GM21723 (cell line): ENCODE measurements around the gene ST3GAL3.
"Not testable (repeated sequence)": the region's sequence is repeated elsewhere in the genome, so short reads cannot be mapped to it uniquely, and the experiment has no call there.

ENCODE experiments used
- ATAC-seq: cut with Tn5 transposase; IDR thresholded peaks from one replicate; pipeline ENCODE4 v1.9.1; 2021; ENCODE audit warnings: mild to moderate bottlenecking, moderate library complexity; ENCODE audit not compliant: unreplicated experiment

Gene ST3GAL3

GRCh38 chr1:43817304-43817939, 110.1 kb downstream of the ST3GAL3 start:
- ATAC-seq = no peak

GRCh38 chr1:43818691-43819090, 111.4 kb downstream of the ST3GAL3 start:
- ATAC-seq = no peak

DNA sequence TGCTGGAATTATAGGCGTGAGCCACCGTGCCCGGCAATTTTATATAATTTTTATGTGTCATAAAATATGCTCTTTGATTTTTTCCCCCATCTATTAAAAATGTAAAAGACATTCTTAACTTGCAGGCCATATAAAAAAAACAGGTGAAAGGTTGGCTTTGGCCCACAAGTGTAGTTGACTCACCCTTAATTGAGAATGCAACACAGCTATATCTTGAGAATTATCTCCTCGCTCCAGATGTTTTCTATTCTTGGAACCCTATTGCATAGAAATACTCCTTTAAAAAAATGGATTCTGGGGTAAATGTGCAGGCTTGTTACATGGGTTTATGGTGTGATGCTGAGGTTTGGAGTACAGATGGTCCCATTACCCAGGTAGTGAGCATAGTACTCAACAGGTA, 112.0 kb downstream of the ST3GAL3 start:
- no peak for ATAC-seq

DNA sequence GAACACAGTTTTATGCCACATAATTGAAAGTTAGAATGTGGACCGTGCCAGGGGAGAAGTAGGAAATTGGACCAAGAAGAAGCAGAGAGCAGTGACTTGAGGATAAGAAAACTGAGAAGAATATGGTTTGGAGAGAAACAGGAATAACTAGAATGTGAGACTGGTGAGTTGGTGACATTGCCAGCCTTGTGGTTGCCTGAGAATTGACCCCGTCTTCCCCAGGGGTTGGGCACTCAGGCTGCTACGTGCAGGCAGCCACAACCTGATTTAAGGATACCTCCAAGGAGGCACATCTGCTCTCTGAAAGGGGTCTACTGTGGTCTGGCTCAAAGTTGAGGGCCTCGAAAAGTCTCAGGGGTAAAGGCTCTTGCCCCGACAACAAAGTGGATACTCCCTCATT, 114.1 kb downstream of the ST3GAL3 start:
- no peak for ATAC-seq

DNA sequence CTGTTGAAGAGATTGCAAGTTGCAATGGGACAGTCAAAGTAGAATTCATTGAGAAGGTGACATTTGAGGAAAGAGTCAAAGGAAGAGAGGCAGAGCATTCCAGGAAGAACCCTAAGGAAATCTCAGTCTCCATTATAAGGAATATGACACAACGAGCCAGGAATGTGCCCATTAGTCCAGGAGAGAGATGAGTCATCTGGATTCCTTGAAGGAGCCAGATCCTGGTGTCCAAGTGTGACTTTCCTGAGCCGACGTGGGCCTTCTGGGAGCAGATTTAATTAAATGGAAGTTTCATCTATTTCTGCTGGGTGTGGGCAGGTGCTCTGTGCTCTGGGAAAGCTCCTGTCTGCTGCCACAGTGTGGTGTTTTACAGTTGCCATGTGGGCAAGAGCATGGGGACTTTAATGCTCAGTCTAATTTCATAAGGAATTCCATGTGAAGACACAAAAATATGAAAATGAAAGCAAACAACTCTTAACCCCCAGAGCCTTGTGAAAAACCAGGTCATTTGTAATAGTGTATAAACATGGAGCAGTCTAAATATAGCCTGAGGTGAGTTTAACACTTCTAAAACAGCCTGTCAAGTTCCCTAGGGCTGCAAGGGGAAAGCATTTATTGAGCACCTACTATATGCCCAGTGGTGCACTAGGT, 114.8 kb downstream of the ST3GAL3 start:
- ATAC-seq = no peak

GRCh38 chr1:43824795-43825194, 117.5 kb downstream of the ST3GAL3 start:
- ATAC-seq = no peak

GRCh38 chr1:43828574-43828973, 121.2 kb downstream of the ST3GAL3 start:
- ATAC-seq = no peak

GRCh38 chr1:43830802-43831201, 123.5 kb downstream of the ST3GAL3 start:
- no peak for ATAC-seq

GRCh38 chr1:43831851-43832250, 124.5 kb downstream of the ST3GAL3 start:
- no peak for ATAC-seq

DNA sequence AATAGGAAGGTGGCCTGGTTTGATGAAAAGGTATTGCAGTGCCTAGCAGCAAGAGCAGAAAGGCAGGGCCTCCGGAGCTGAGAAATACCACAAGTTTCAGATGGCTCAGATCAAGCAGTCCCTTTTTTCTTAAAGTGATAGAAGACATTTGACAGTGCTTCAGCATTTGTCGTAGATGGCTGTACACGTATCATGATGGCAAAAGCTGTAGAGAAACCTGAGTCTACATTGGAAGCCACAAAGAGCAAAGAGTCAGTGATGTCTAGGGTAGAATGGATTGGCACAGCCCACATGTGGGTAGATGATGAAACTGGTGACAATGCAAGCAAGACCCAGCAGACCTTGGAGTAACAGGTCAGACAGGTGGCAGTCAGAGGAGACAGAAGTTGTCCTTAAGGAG, 124.9 kb downstream of the ST3GAL3 start:
- peak; percentile 39 for ATAC-seq

GRCh38 chr1:43832998-43833397, 125.7 kb downstream of the ST3GAL3 start:
- no peak for ATAC-seq

- not testable (repeated sequence) for ATAC-seq
Measured at GRCh38 chr1:43833902-43834279, 126.6 kb downstream of the ST3GAL3 start.

GRCh38 chr1:43834280-43835081, 127.1 kb downstream of the ST3GAL3 start:
- ATAC-seq = no peak

GRCh38 chr1:43835082-43836021, 128.0 kb downstream of the ST3GAL3 start:
- no peak for ATAC-seq

GRCh38 chr1:43836267-43836951, 129.1 kb downstream of the ST3GAL3 start:
- peak; percentile 49 for ATAC-seq

DNA sequence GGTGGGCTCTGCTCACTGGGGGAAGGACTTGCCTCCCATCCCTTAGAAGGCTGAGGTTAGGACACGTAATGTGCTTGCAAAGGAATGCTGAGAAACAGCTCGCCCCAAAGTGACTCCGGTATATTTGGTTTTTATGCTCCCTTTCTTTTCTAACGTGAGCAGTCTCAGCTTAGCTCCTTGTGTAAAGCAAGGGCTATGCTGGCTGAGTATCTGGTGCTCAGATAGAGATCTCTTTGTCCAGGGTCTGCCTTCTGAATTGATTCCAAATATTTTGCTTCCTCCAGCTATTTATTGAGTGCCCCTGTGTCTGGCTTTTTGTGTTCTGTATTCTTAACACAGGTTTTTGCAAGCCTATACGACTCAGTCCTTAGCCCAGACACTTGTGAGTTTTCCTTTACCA, 131.7 kb downstream of the ST3GAL3 start:
- ATAC-seq = no peak

GRCh38 chr1:43841321-43842174, 134.2 kb downstream of the ST3GAL3 start:
- ATAC-seq = no peak

DNA sequence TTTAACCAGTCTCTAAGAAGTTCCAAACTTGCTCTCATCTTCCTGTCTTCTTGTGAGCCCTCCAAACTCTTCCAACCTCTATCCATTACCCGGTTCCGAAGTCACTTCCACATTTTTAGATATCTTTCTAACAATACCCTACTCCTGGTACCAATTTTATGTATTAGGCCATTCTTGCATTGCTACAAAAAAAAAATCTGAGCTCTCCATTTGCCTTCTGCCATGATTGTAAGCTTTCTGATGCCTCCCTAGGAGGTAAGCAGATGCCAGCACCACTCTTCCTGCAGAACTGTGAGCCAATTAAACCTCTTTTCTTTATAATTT, 134.8 kb downstream of the ST3GAL3 start:
- ATAC-seq = no peak

DNA sequence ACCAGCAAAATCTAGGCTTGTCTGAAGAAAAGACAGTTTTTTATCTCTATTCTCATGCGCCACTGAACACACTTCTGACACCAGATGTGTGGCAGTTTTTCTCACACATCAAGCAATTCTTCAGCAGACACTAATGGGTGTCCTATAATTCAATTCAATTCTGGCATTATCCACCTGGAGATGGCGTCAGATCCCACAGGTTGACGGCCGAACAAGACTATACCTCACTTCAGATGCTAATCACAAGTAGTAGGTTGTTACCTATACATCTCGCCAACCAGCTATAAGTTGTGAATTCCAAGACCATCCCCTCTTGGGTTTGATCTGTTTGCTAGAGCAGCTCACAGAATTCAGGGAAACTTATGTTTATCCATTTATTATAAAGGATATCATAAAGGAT, 136.3 kb downstream of the ST3GAL3 start:
- no peak for ATAC-seq

GRCh38 chr1:43844114-43844513, 136.8 kb downstream of the ST3GAL3 start:
- no peak for ATAC-seq
